COLO668 (cell line): Measurements from ENCODE around the gene SCARB1.

ENCODE experiments used
- DNase-seq: peaks from one replicate; lab custom pipeline; 2025; ENCODE audit not compliant: unreplicated experiment; lab: John Stamatoyannopoulos, UW

Gene SCARB1

DNA sequence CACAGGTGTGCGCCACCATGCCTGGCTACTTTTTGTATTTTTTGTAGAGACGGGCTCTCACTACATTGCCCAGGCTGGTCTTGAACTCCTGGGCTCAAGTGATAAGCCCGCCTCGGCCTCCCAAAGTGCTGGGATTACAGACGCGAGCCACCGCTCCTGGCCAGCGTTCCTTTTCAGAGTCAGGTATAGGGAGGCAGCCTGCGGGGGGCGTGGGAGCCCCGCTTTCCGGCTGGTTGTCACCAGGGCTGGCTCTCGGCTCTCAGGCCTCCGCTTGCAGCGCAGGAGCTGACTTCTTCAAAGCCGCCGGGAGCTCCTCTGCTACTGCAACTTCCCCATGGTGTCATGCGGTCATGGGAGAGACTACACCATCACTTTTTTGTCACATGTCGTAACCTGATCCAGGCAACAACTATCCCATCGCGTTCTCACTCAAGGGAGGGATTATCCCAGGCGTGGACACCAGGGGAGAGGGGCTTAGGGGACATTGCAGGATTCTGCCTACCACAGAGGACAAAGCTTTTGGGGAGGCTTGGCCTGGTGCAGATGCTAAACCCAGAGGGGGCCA, 129.4 kb downstream of the SCARB1 start:
- DNase-seq: peak; percentile 34

DNA sequence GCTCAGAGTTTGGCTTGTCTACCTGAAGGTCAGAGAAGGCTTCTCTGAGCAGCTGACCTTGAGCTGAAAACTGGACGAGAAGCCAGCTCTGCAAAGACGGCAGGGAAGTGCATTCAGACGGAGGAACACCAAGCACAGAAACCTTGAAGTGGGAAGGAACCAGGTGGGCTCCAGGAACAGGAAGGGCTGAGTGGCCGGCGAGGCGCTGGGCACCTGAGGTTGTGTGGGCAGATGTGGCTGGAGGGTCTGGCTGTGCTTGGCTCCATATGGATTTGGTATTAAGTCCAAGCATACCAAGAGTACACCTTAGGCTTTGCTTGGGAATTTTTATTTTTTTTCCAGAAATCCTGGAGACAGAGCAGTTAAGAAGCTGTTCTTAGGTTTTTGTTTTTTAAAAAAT, 130.6 kb downstream of the SCARB1 start:
- DNase-seq: no peak

DNA sequence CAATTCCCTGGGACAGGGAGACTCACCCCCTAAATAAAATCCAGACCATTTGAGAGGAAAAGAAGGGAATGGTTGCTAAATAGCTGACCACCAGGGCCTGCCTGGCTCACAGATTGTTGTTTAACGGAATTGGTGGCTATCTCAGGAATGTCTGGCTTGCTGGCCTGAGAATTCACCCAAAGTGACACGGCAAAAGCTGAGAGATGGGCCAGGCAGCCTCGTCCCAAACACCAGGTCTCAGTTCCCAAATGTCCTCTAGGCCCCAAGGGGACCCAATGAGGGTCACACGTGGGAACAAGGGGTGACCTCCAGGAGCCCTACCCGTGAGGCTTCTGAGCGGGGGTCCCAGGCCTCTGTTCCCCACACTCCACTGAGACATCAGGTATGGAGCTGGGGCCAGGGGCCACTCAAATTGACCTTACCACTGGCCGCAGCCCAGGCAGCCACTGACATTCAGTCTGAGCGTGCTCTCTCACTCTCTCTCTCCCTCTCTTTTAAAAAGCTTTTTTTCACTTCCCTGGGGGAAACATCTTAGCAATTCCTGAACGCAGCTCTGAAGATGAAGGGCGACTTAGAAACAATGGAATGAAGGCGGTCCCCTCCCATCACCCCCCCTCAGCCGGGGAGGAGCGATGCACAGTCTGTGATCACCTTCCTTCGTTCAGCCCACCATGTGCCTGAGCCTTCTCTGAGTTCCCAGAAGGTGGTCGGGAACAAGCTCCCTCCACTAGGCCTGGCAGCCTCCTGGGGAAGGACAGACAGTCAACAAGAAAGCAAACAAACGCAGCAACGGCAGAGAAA, 131.2 kb downstream of the SCARB1 start:
- DNase-seq: no peak

DNA sequence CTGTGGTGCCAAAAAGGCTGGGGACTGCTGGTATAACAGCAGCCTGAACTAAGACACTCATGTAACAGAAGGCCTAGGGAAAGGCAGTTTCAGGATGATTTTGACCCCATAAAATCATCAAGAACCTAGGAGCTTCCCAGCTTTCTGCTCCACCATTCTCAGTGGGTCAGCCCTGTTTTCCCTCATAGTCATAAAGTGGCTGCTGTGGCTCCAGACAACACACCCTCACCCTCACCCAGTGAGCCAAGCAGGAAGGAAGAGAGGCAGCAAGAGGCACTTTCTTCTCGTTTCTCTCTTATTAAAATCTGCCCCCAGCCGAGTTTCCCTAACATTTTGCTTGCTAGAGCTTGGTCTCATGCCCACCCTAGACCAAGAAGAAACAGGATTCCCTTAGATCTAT, 131.8 kb downstream of the SCARB1 start:
- DNase-seq: no peak

DNA sequence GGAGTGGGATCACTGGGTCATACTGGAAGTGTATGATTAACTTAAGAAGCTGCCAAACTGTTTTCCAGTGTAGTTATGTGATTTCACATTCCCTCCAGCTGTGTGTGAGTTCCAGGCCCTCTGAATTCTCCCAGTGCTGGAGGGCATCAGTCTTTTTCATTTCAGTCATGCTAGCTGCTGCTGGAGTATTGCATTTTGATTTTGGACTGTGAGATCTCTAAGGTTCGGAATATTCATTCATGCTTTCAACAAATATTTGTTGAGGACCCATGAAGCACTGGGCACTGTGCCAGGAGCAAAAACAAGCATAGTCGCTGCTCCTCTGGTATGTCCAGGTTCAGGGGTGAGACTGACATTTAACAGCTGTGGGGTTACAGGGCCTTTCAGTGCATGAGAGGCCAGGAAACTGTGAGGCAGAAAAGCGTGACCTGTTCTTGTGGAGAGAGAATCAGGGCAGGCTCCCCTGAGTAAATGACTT, 133.2 kb downstream of the SCARB1 start:
- DNase-seq: peak; percentile 84

DNA sequence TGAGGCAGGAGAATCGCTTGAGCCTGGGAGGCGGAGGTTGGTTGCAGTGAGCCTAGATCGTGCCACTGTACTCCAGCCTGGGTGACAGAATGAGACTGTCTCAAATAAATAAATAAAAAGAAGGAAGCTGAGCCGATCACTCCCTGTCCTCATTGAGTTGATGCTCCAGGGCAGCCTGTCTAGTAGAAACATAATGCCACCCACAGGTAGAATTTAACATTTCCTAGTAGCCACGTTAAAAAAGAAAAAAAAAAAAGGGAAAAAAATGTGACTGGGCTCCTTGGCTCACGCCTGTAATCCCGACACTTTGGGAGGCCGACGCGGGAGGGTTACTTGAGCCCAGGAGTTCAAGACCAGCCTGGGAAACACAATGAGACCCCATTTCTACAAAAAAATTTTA, 135.7 kb downstream of the SCARB1 start:
- DNase-seq: no peak

DNA sequence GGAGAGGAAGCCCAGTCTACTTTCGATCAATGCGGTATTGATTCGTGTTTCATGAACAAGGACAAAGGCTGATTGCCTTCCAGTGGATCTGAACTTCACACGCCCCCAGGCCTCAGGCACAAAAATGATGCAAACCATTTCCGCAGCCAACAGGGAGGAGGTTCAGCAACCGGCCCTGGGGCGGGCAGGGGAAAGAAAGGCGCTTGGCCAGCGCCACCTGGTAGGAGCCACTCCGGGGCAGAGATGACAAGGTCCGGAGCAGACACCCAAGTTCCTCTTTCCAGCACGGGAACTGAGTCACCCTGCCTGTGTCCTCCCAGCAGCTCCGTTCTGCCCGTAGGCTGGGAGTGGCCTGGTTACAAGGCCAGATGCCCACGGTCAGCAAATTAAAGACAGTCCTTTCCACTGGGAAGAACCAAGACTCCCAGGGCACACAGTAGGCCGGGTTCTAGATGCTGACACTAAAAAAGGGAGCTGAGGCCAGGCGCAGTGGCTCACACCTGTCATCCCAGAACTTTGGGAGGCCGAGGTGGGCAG, 136.3 kb downstream of the SCARB1 start:
- peak; percentile 34 for DNase-seq
